ENCODE data around the gene C7orf33.

DNA sequence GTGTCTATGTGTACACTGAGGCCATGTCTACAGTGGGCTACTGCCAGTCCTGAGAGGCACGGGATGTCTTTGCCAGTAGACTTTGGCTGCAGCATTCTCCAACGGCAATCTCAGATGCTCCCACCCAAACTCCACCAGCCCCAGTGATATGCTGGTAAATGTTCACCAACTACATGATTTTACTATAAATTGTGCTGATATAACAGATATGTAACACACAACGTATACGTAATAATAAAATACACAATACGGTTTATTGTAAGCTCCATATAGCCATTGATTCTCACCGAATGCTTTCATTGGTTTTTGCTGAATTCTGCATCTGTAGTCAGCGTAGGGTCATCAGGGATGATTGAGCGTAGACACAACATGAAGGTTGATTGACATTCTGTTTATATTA lies 47.3 kb upstream of the C7orf33 start:
- TF ChIP-seq, protein P1, sequence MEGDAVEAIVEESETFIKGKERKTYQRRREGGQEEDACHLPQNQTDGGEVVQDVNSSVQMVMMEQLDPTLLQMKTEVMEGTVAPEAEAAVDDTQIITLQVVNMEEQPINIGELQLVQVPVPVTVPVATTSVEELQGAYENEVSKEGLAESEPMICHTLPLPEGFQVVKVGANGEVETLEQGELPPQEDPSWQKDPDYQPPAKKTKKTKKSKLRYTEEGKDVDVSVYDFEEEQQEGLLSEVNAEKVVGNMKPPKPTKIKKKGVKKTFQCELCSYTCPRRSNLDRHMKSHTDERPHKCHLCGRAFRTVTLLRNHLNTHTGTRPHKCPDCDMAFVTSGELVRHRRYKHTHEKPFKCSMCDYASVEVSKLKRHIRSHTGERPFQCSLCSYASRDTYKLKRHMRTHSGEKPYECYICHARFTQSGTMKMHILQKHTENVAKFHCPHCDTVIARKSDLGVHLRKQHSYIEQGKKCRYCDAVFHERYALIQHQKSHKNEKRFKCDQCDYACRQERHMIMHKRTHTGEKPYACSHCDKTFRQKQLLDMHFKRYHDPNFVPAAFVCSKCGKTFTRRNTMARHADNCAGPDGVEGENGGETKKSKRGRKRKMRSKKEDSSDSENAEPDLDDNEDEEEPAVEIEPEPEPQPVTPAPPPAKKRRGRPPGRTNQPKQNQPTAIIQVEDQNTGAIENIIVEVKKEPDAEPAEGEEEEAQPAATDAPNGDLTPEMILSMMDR (conservative IDR thresholded peaks at IDR 0.05; ENCODE audit: low read length) = no peak
- no peak for TF ChIP-seq EZH2phosphoT487 (IDR thresholded peaks at IDR 0.05; ENCODE audit: borderline replicate concordance, low read depth, low read length)
